SK-N-SH (cell line): ENCODE results near the gene EVA1B.

Experiments used
- CTCF ChIP-seq: fragments of 200-600 bp; sonication (generic); IDR thresholded peaks from 2 replicates; pipeline ENCODE4 v1.6.1; 2017; ENCODE audit warnings: antibody characterized with exemption, mild to moderate bottlenecking, moderate library complexity
- RFX5 ChIP-seq: IDR thresholded peaks from 2 replicates; pipeline ENCODE4 v1.6.1; 2012; ENCODE audit warnings: mild to moderate bottlenecking, improper control_type of control experiment, low read length
- RXRA ChIP-seq: IDR thresholded peaks from 2 replicates; pipeline ENCODE4 v1.4.0; 2012; ENCODE audit warnings: low read depth, mild to moderate bottlenecking, borderline replicate concordance
- YY1 ChIP-seq: IDR thresholded peaks from 2 replicates; pipeline ENCODE4 v1.4.0; 2012; ENCODE audit warnings: low read depth, mild to moderate bottlenecking

- TF ChIP-seq CTCF (no peak), YY1 (no peak), RFX5 (no peak), RXRA (no peak)
These were observed 32.4 kb upstream of the EVA1B start for GRCh38 chr1:36355811-36356210.
